HL-60 (cell line): ENCODE measurements around the gene MBD3.
A peak's percentile ranks its signal among the peaks of the same experiment; 100 is the strongest.

ENCODE experiments used
- POLR2AphosphoS5 ChIP-seq: IDR thresholded peaks from 2 replicates; pipeline ENCODE4 v1.6.1; 2012; ENCODE audit warnings: low read depth
- TF ChIP-seq, protein P1 (sequence below): IDR thresholded peaks from one replicate; pipeline ENCODE4 v1.5.1; 2011; ENCODE audit warnings: low read length, control low read depth, inconsistent platforms; ENCODE audit not compliant: insufficient read depth

DNA sequence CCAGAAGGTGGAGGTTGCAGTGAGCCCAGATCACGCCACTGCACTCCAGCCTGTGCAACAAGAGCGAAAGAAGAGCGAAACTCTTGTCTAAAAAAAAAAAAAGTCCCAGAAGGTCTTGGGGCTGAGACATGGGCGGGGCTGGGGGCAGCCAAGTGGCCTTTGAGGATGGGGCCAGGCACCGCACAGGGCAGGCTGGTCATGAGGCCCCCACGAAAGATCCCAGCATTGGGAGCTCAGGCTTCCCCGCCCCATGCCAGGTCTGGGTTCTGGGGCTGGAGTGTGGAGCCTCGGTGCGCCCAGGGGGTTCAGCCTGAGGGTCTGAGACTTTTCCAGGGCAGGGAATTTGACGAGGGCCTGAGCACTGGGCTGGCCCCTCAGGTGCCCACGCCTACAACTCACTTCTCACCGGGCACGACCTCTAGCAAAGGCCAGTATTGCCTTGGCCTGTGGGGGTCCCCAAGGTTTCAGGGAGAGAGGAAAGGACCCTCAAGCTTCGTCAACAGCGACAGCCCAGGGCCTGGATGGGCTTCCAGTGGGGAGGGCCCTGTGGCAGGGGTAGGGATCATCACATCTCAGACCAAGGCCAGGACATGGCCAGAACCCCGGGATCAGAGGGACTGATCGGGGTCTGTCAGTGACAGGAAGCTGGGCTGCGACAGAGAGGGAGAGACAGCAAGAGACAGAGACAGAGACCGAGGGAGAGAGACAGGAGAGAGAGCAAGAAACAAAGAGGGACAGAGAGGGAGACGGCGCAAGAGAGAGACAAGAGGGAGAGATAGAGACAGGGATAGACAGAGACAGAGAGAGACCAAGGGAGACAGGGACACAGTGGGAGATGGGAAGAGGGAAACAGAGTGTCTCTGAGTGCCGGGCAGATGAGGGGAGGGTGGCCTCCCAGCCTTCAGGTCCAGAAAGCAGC, 17.1 kb downstream of the MBD3 start:
- TF ChIP-seq, protein P1, sequence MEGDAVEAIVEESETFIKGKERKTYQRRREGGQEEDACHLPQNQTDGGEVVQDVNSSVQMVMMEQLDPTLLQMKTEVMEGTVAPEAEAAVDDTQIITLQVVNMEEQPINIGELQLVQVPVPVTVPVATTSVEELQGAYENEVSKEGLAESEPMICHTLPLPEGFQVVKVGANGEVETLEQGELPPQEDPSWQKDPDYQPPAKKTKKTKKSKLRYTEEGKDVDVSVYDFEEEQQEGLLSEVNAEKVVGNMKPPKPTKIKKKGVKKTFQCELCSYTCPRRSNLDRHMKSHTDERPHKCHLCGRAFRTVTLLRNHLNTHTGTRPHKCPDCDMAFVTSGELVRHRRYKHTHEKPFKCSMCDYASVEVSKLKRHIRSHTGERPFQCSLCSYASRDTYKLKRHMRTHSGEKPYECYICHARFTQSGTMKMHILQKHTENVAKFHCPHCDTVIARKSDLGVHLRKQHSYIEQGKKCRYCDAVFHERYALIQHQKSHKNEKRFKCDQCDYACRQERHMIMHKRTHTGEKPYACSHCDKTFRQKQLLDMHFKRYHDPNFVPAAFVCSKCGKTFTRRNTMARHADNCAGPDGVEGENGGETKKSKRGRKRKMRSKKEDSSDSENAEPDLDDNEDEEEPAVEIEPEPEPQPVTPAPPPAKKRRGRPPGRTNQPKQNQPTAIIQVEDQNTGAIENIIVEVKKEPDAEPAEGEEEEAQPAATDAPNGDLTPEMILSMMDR: no peak
- TF ChIP-seq POLR2AphosphoS5: peak; percentile 39; the same call in 1 of the 2 replicates
